Karpas-422 (cell line): ENCODE measurements around the gene JAK1. TPM values are rescaled to one million over a fixed set of nuclear protein-coding genes. Genes with fewer than 3 reads are reported as not detected.

ENCODE experiments used
- DNase-seq: peaks from one replicate; pipeline ENCODE4 v3.0.0-alpha.2; 2015
- H2AFZ ChIP-seq: fragments of 200-600 bp; sonication (generic); 2 replicates; pipeline ENCODE4 v1.6.1; 2014; ENCODE audit warnings: antibody characterized with exemption, low read length, mixed read lengths
- H3K27ac ChIP-seq: fragments of 200-600 bp; sonication (generic); 2 replicates; pipeline ENCODE4 v1.5.1; 2014; ENCODE audit warnings: mild to moderate bottlenecking, low read length, moderate library complexity
- H3K27me3 ChIP-seq: fragments of 200-600 bp; sonication (generic); 2 replicates; pipeline ENCODE4 v1.6.1; 2014; ENCODE audit warnings: low read length, mixed read lengths
- H3K36me3 ChIP-seq: fragments of 200-600 bp; sonication (generic); 2 replicates; pipeline ENCODE4 v1.6.1; 2014; ENCODE audit warnings: low read length, mixed read lengths; ENCODE audit not compliant: insufficient read depth
- H3K4me1 ChIP-seq: fragments of 200-600 bp; sonication (generic); 2 replicates; pipeline ENCODE4 v1.6.1; 2014; ENCODE audit warnings: mild to moderate bottlenecking, low read length, mixed read lengths
- H3K4me2 ChIP-seq: fragments of 200-600 bp; sonication (generic); 2 replicates; pipeline ENCODE4 v1.6.1; 2014; ENCODE audit warnings: low read length, low read depth, mild to moderate bottlenecking; ENCODE audit not compliant: poor library complexity, severe bottlenecking
- H3K4me3 ChIP-seq: fragments of 200-600 bp; sonication (generic); 2 replicates; pipeline ENCODE4 v1.5.1; 2014; ENCODE audit warnings: mild to moderate bottlenecking, antibody characterized with exemption, low read length, mixed read lengths
- H3K79me2 ChIP-seq: fragments of 200-600 bp; sonication (generic); 2 replicates; pipeline ENCODE4 v1.6.1; 2014; ENCODE audit warnings: mild to moderate bottlenecking, low read length, mixed read lengths
- H3K9ac ChIP-seq: fragments of 200-600 bp; sonication (generic); 2 replicates; pipeline ENCODE4 v1.6.0; 2014; ENCODE audit warnings: low read length
- H3K9me2 ChIP-seq: fragments of 200-600 bp; sonication (generic), shearing (Covaris generic); replicated peaks from 2 replicates; pipeline ENCODE4 v1.6.0; 2014; ENCODE audit warnings: mild to moderate bottlenecking, low read length, moderate library complexity; ENCODE audit not compliant: insufficient read depth
- H3K9me3 ChIP-seq: fragments of 300-700, 200-600 bp; sonication (generic); 2 replicates; pipeline ENCODE4 v1.6.1; 2014; ENCODE audit warnings: low read length, mixed read lengths
- H4K20me1 ChIP-seq: fragments of 200-600 bp; sonication (generic); 2 replicates; pipeline ENCODE4 v1.6.1; 2014; ENCODE audit warnings: mild to moderate bottlenecking, antibody characterized with exemption, low read length, low read depth; ENCODE audit not compliant: insufficient read depth
- total RNA-seq: library from RNA; depleted of rRNA; stranded (reverse); fragments of >200 nt; shearing (Covaris generic); gene quantifications from 2 replicates; pipeline ENCODE4 v1.2.3, GENCODE V29; 2014; ENCODE audit warnings: low replicate concordance

JAK1 gene
- total RNA-seq, 1 experiment from 2014 or later = 19.6 TPM

GRCh38 chr1:64814427-64814826, 151.9 kb downstream of the JAK1 start:
- Histone ChIP-seq H3K27me3 (no peaks in the 10 kb centered on the region), H3K9me2 (no peaks in the 10 kb centered on the region), H3K4me3 (no peak overlapping the region), H3K9me3 (no peaks in the 10 kb centered on the region), H3K4me1 (no peaks in the 10 kb centered on the region), H2AFZ (no peak overlapping the region), H3K79me2 (no peaks in the 10 kb centered on the region), H4K20me1 (no peaks in the 10 kb centered on the region), H3K9ac (no peak overlapping the region), H3K27ac (no peak overlapping the region), H3K36me3 (no peaks in the 10 kb centered on the region), H3K4me2 (no peak overlapping the region)
- DNase-seq = no peak

GRCh38 chr1:64811131-64811530, 155.2 kb downstream of the JAK1 start:
- no peak overlapping the region for H3K4me2 ChIP-seq
- DNase-seq = no peak
- H3K9ac ChIP-seq = no peak overlapping the region

DNA sequence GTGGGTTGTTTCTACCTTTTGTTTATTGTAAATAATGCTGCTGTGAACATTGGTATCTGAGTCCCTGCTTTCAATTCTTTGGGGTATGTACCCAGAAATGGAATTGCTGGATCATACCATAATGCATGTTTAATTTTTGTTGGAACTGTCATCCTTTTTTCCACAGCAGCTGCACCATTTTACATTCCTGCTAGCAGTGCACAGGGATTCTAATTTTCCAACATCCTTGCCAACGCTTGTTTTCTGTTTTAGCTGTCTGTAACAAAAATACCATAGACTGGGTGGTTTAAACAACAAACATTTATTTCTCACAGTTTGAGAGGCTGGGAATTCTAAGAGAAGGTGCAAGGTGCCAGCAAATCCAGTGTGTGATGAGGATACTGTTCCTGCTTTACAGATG, 156.3 kb downstream of the JAK1 start:
- H3K4me3 ChIP-seq = no peak overlapping the region
- H2AFZ ChIP-seq = no peak overlapping the region
- DNase-seq = no peak
- no peak overlapping the region for H3K4me2 ChIP-seq
- H3K79me2 ChIP-seq = no peaks in the 10 kb centered on the region
- H3K9ac ChIP-seq = no peak overlapping the region
- no peaks in the 10 kb centered on the region for H3K27me3 ChIP-seq
- H3K9me3 ChIP-seq = no peaks in the 10 kb centered on the region
- no peaks in the 10 kb centered on the region for H3K4me1 ChIP-seq
- no peaks in the 10 kb centered on the region for H3K9me2 ChIP-seq
- H4K20me1 ChIP-seq = no peaks in the 10 kb centered on the region
- no peaks in the 10 kb centered on the region for H3K36me3 ChIP-seq
- H3K27ac ChIP-seq = no peak overlapping the region

More at GRCh38 chr1:64811131-64811530, 155.2 kb downstream of the JAK1 start:
- no peaks in the 10 kb centered on the region for H3K79me2 ChIP-seq
- H3K27me3 ChIP-seq = no peaks in the 10 kb centered on the region
- H3K36me3 ChIP-seq = no peaks in the 10 kb centered on the region
- H3K4me1 ChIP-seq = no peaks in the 10 kb centered on the region
- H3K9me2 ChIP-seq = no peaks in the 10 kb centered on the region
- no peak overlapping the region for H3K27ac ChIP-seq
- no peaks in the 10 kb centered on the region for H3K9me3 ChIP-seq
- no peak overlapping the region for H2AFZ ChIP-seq
- H3K4me3 ChIP-seq = no peak overlapping the region
- H4K20me1 ChIP-seq = no peaks in the 10 kb centered on the region

- no peak overlapping the region for H3K9ac ChIP-seq
- H3K4me3 ChIP-seq = no peak overlapping the region
- no peaks in the 10 kb centered on the region for H3K9me3 ChIP-seq
- no peaks in the 10 kb centered on the region for H3K4me1 ChIP-seq
- H3K9me2 ChIP-seq = no peaks in the 10 kb centered on the region
- no peaks in the 10 kb centered on the region for H4K20me1 ChIP-seq
- no peaks in the 10 kb centered on the region for H3K79me2 ChIP-seq
- no peak for DNase-seq
- H3K27me3 ChIP-seq = no peaks in the 10 kb centered on the region
- no peak overlapping the region for H3K4me2 ChIP-seq
- H2AFZ ChIP-seq = no peak overlapping the region
- H3K36me3 ChIP-seq = no peaks in the 10 kb centered on the region
- H3K27ac ChIP-seq = no peak overlapping the region
These were observed 157.0 kb downstream of the JAK1 start for GRCh38 chr1:64809309-64809708.

DNA sequence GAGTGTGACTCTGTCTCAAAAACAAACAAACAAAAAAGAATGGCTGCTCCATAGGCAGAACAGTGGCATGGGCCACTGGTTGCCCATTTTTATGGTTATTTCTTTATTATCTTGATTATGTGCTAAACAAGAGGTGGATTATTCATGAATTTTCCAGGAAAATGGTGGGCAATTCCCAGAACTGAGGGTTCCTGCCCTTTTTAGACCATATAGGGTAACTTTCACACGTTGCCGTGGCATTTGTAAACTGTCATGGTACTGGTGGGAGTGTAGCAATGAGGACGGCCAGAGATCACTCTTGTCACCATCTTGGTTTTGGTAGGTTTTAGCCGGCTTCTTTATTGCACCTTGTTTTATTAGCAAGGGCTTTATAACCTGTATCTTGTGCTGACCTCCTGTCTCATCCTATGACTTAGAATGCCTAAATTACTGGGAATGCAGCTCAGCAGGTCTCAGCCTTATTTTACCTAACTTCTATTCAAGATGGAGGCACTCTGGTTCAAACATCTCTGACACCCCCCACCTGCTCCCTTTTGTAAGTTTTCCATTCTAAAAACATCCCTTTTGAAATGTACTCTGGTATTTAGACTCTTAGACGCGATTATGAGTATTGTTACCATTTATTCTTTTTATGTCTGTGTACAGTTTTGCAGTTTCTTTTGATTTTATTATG, 164.4 kb downstream of the JAK1 start:
- H3K9me3 ChIP-seq = no peaks in the 10 kb centered on the region
- no peak for DNase-seq
- H3K79me2 ChIP-seq = no peaks in the 10 kb centered on the region
- H3K4me2 ChIP-seq = no peak overlapping the region
- H2AFZ ChIP-seq = no peak overlapping the region
- H3K4me1 ChIP-seq = no peaks in the 10 kb centered on the region
- H4K20me1 ChIP-seq = no peaks in the 10 kb centered on the region
- H3K27ac ChIP-seq = no peak overlapping the region
- no peak overlapping the region for H3K4me3 ChIP-seq
- H3K9me2 ChIP-seq = no peaks in the 10 kb centered on the region
- H3K27me3 ChIP-seq = no peaks in the 10 kb centered on the region
- H3K36me3 ChIP-seq = no peaks in the 10 kb centered on the region
- H3K9ac ChIP-seq = no peak overlapping the region

DNA sequence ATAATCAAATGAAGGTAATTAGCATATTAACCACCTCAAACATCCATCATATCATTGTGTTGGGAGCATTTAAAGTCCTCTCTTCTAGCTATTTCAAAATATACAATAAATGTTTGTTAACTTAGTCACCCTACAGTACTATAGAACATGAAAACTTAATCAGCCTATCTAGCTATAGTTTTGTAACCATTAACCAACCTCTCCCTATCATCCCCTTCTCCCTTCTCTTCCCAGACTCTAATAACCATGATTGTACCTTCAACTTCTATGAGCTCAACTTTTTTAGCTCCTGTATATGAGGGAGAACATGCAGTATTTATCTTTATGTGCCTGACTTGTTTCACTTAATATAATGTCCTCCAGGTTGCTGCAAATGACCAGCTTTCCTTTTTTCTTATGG, 167.5 kb downstream of the JAK1 start:
- no peak overlapping the region for H3K4me2 ChIP-seq
- DNase-seq = no peak
- no peaks in the 10 kb centered on the region for H3K4me1 ChIP-seq

DNA sequence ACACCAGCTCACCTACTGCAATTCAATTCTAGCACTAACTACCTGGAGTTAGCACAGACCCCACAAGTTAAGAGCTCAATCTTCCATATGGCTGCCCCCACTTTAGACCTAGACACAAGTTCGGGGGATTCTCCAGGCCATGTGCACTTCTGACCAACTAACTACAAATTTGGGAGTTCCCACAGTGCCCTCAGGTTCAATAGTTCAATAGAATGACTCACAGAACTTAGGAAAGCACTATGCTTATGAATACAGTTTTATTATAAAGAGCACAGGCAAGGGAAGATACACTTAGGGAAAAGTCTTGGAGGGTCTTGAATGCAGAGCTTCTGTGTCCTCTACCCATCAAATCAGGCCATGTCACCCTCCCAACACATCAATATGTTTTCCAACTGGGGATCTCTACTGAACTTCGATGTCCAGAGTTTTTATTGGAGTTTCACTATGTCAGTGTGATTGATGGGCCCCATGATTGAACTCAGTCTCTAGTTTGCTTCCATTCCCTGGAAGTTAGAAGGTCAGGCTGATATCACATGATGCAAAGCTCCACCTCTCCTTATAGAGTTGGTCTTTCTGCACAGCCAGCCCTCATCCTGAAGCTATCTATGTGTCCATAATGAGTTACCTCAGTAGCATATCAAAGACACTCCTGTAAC, 175.4 kb downstream of the JAK1 start:
- no peak overlapping the region for H3K27ac ChIP-seq
- H3K4me3 ChIP-seq = no peak overlapping the region
- no peaks in the 10 kb centered on the region for H3K36me3 ChIP-seq
- no peaks in the 10 kb centered on the region for H4K20me1 ChIP-seq
- no peak overlapping the region for H3K9ac ChIP-seq
- no peak overlapping the region for H2AFZ ChIP-seq
- no peaks in the 10 kb centered on the region for H3K9me2 ChIP-seq
- no peaks in the 10 kb centered on the region for H3K79me2 ChIP-seq
- no peaks in the 10 kb centered on the region for H3K9me3 ChIP-seq
- DNase-seq = no peak
- H3K4me2 ChIP-seq = no peak overlapping the region
- H3K4me1 ChIP-seq = no peaks in the 10 kb centered on the region
- H3K27me3 ChIP-seq = no peaks in the 10 kb centered on the region

More for the DNA sequence above, 167.5 kb downstream of the JAK1 start:
- H3K9me2 ChIP-seq = no peaks in the 10 kb centered on the region
- H3K9me3 ChIP-seq = no peaks in the 10 kb centered on the region
- no peak overlapping the region for H2AFZ ChIP-seq
- no peaks in the 10 kb centered on the region for H3K27me3 ChIP-seq
- H3K36me3 ChIP-seq = no peaks in the 10 kb centered on the region
- no peak overlapping the region for H3K27ac ChIP-seq
- no peaks in the 10 kb centered on the region for H3K79me2 ChIP-seq
- no peaks in the 10 kb centered on the region for H4K20me1 ChIP-seq
- H3K4me3 ChIP-seq = no peak overlapping the region
- H3K9ac ChIP-seq = no peak overlapping the region
